ENCODE data around the gene TNIK. TPM values are rescaled to one million over a fixed set of nuclear protein-coding genes. Genes with fewer than 3 reads are reported as not detected.

The TNIK gene
- total and polyA plus RNA-seq, 12 donors = 9.3 to 51.9 (median 35.1) TPM

- Histone ChIP-seq H3K4me1 (peaks cover 0 to 69% (median 41%) of the 10 kb centered on the region in 9 donors), H3K27me3 (no peaks in the 10 kb centered on the region), H3K27ac (no peak overlapping the region), H3K9me3 (no peaks in the 10 kb centered on the region), H3K4me3 (no peak overlapping the region), H3K36me3 (no peaks in the 10 kb centered on the region)
- intact Hi-C loops (cut with DNase I) = no loop called here
- ATAC-seq = no peak
- TF ChIP-seq, protein P1, sequence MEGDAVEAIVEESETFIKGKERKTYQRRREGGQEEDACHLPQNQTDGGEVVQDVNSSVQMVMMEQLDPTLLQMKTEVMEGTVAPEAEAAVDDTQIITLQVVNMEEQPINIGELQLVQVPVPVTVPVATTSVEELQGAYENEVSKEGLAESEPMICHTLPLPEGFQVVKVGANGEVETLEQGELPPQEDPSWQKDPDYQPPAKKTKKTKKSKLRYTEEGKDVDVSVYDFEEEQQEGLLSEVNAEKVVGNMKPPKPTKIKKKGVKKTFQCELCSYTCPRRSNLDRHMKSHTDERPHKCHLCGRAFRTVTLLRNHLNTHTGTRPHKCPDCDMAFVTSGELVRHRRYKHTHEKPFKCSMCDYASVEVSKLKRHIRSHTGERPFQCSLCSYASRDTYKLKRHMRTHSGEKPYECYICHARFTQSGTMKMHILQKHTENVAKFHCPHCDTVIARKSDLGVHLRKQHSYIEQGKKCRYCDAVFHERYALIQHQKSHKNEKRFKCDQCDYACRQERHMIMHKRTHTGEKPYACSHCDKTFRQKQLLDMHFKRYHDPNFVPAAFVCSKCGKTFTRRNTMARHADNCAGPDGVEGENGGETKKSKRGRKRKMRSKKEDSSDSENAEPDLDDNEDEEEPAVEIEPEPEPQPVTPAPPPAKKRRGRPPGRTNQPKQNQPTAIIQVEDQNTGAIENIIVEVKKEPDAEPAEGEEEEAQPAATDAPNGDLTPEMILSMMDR (IDR thresholded peaks at IDR 0.05) = no peak
- DNase-seq = no peak
- 90 to 97% methylated on average over 1 of the region's 1 CpG for WGBS, 2 donors
Measured at GRCh38 chr3:171377859-171378258, 82.3 kb downstream of the TNIK start.

- Histone ChIP-seq H3K4me3 (no peak overlapping the region), H3K27me3 (no peaks in the 10 kb centered on the region), H3K4me1 (peaks cover 0 to 68% (median 41%) of the 10 kb centered on the region in 9 donors), H3K9me3 (no peaks in the 10 kb centered on the region), H3K27ac (peak overlapping the region in 2 of 10 donors; percentile 12 to 82), H3K36me3 (no peaks in the 10 kb centered on the region)
- ATAC-seq (no peak), DNase-seq (no peak)
- intact Hi-C loops (cut with DNase I) = no loop called here
- TF ChIP-seq, protein P1 (IDR thresholded peaks at IDR 0.05) = no peak
Measured at GRCh38 chr3:171376596-171376947, 83.6 kb downstream of the TNIK start.

- no peaks in the 10 kb centered on the region for H3K36me3 ChIP-seq
- no peaks in the 10 kb centered on the region for H3K9me3 ChIP-seq
- H3K27me3 ChIP-seq = no peaks in the 10 kb centered on the region
- ATAC-seq = peak in 6 of 8 donors; percentile 12 to 68 (median 34)
- peak overlapping the region in 1 of 10 donors; percentile 10 for H3K4me3 ChIP-seq
- DNase-seq = no peak
- H3K27ac ChIP-seq = peak overlapping the region in 4 of 10 donors; percentile 1 to 82 (median 18)
- WGBS, 2 donors = 52 to 53% methylated on average over 11 of the region's 11 CpGs
- TF ChIP-seq, protein P1 (IDR thresholded peaks at IDR 0.05) = no peak
- intact Hi-C loops (cut with DNase I) = no loop called here
- H3K4me1 ChIP-seq = peaks cover 0 to 61% (median 41%) of the 10 kb centered on the region in 9 donors
Measured at GRCh38 chr3:171375666-171376595, 84.3 kb downstream of the TNIK start.

- intact Hi-C loops (cut with DNase I) = loop anchor here in 1 of 10 donors (5.0 kb wide), 1 partner anchor 37 kb away; no protein-coding TSS in a partner anchor
- Histone ChIP-seq H3K36me3 (no peaks in the 10 kb centered on the region), H3K4me1 (peaks cover 0 to 55% (median 33%) of the 10 kb centered on the region in 9 donors), H3K9me3 (no peaks in the 10 kb centered on the region), H3K4me3 (no peak overlapping the region), H3K27me3 (no peaks in the 10 kb centered on the region), H3K27ac (peak overlapping the region in 1 of 10 donors; percentile 82)
- TF ChIP-seq, protein P1 (IDR thresholded peaks at IDR 0.05) = no peak
- WGBS, 2 donors = 32 to 38% methylated on average over 3 of the region's 3 CpGs
- peak in 2 of 8 donors; percentile 21 to 31 for ATAC-seq
- no peak for DNase-seq
Measured at GRCh38 chr3:171374661-171375285, 85.4 kb downstream of the TNIK start.
